Measurements from ENCODE around the gene CYP4A22. TPM values are rescaled to one million over a fixed set of nuclear protein-coding genes. Genes with fewer than 3 reads are reported as not detected.

Gene CYP4A22
- total RNA-seq, 1 experiment from 2014 or later, result not detected

DNA sequence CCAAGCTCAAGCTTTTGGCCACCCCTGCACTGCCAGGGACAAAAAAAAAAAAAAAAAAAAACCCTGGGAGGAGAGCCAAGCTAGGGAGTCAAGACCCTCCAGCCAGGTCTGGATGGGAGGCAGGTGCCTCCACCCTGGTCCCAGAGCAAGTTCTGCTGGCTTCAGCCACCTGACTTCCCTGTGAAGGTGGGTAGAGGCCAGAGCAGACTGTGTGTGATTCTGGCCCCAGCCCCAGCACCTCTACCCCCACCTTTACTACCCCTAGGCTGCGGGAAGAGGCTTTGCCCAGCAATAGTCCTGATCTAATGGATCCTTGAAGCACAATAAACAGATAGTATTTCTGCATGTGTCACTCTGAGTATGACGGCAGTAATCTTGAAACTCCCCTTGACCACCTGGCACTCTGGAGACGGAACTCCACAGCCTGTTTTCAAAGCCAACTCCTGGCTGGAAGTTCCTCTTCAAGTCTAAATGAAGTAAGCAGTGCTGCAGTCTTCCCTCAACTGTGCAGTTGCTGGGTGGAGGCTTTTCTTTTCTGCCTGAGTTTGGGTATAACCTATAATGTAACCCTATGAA is 42.8 kb downstream of the CYP4A22 start:
- peak overlapping the region; percentile 56 for H3K4me3 Mint-ChIP-seq (ENCODE audit: low read depth, unreplicated experiment)
- no peaks in the 10 kb centered on the region for H3K9me3 Mint-ChIP-seq (ENCODE audit: low read depth, unreplicated experiment)
- peaks cover 58% of the 10 kb centered on the region for H3K36me3 Mint-ChIP-seq (ENCODE audit: insufficient read depth, unreplicated experiment)
- no peaks in the 10 kb centered on the region for H3K27me3 Mint-ChIP-seq (ENCODE audit: unreplicated experiment)
- CTCF ChIA-PET, result interaction anchor here (1.1 to 2.7 kb wide), 11 partner anchors 8 to 546 kb away, joined by 3 to 92 read pairs (median 8); partner anchors contain the start of gene PDZK1IP1
- TF ChIP-seq, protein P1, sequence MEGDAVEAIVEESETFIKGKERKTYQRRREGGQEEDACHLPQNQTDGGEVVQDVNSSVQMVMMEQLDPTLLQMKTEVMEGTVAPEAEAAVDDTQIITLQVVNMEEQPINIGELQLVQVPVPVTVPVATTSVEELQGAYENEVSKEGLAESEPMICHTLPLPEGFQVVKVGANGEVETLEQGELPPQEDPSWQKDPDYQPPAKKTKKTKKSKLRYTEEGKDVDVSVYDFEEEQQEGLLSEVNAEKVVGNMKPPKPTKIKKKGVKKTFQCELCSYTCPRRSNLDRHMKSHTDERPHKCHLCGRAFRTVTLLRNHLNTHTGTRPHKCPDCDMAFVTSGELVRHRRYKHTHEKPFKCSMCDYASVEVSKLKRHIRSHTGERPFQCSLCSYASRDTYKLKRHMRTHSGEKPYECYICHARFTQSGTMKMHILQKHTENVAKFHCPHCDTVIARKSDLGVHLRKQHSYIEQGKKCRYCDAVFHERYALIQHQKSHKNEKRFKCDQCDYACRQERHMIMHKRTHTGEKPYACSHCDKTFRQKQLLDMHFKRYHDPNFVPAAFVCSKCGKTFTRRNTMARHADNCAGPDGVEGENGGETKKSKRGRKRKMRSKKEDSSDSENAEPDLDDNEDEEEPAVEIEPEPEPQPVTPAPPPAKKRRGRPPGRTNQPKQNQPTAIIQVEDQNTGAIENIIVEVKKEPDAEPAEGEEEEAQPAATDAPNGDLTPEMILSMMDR (IDR thresholded peaks at IDR 0.05; ENCODE audit: unreplicated experiment), result no peak
- H3K4me1 Mint-ChIP-seq (ENCODE audit: low read depth, unreplicated experiment), result peaks cover 54% of the 10 kb centered on the region
- intact Hi-C loops (cut with micrococcal nuclease; ENCODE audit: unreplicated experiment), result loop anchor here (1.0 to 10.0 kb wide), 4 partner anchors 73 to 435 kb away; partner anchors contain the start of gene CMPK1
- DNase-seq, result no peak
- no TSS peak for BruUV-seq (replicated peaks)
- H3K27ac Mint-ChIP-seq (ENCODE audit: unreplicated experiment), result peak overlapping the region; percentile 62

DNA sequence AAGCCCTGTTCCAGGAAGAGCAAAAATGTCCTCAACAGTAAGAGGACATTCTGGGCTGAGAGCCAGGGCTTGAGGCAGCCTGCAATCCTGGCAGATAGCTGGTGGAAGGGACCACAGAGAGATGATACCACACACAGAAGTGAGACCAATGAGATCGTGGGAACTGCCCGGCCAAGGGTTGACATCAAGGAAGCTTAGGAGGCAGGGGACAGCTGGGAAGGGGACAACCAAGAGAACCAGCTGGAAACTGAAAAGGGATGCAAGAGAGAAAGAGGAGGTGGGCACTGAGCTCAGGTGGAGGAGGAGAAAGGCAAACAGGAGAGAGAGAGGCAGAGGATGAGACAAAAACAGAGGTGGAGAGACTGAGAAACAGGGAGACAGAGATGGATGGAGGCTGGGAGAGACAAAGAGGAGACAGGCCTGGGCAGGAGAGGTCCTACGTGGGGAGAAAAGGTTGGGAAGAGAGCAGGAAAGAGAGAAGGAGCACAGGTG is 43.4 kb downstream of the CYP4A22 start:
- no peaks in the 10 kb centered on the region for H3K9me3 Mint-ChIP-seq (ENCODE audit: low read depth, unreplicated experiment)
- no TSS peak for BruUV-seq (replicated peaks)
- DNase-seq, result no peak
- intact Hi-C loops (cut with micrococcal nuclease; ENCODE audit: unreplicated experiment), result loop anchor here (10.0 kb wide), 1 partner anchor 154 kb away; the partner anchor contains the start of gene CMPK1
- TF ChIP-seq, protein P1 (IDR thresholded peaks at IDR 0.05; ENCODE audit: unreplicated experiment), result no peak
- H3K4me3 Mint-ChIP-seq (ENCODE audit: low read depth, unreplicated experiment), result peak overlapping the region; percentile 2
- CTCF ChIA-PET, result interaction anchor here (0.7 to 1.3 kb wide), 3 partner anchors 9 to 82 kb away, joined by 3 to 9 read pairs (median 4); partner anchors contain the start of gene PDZK1IP1
- H3K27ac Mint-ChIP-seq (ENCODE audit: unreplicated experiment), result peak overlapping the region; percentile 62
- H3K36me3 Mint-ChIP-seq (ENCODE audit: insufficient read depth, unreplicated experiment), result peaks cover 63% of the 10 kb centered on the region
- H3K27me3 Mint-ChIP-seq (ENCODE audit: unreplicated experiment), result no peaks in the 10 kb centered on the region
- H3K4me1 Mint-ChIP-seq (ENCODE audit: low read depth, unreplicated experiment), result peaks cover 55% of the 10 kb centered on the region

DNA sequence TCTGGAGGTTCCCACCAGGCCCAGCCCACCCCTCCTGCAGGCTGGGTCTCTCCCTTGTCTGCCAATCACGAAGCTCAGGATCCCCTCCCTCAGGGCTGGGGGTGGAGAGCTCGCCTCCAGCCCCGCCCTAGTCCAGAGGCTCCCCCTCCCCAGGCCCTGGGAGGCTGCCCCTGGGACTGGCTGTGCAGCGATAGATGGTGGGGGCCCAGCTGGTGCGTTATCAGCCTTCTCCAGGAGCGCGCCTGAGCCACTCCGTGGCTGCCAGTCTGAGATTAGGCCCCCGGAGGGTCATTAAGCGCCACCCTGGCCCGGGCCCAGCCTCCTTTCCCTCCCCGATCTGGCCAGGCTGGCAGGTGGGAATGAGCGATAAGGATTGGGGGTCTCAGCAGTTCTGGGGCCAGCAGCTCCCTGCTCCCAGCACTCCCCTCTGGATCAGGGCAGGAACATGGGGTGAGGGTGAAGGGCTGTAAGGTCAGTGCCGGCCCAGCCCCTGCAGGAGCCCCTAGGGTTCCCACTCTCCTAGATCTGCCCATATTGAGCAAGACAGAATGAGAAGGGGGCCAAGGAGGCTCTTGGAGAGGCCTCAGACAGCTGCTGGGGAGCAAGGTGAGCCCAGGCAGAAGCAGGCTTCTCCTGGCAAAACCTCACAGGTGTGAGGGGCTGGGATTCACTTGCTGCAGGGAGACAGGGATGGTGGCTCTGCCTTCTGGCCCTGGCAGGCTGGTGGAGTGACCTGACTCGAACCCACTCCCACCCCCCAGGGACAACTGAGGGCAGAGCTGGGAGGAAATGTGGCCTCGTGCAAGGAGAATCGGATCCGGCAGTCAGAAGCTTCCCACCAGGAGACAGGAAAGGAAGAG is 44.1 kb downstream of the CYP4A22 start:
- Mint-ChIP-seq H3K4me1 (ENCODE audit: low read depth, unreplicated experiment) (peaks cover 62% of the 10 kb centered on the region), H3K4me3 (ENCODE audit: low read depth, unreplicated experiment) (peak overlapping the region; percentile 2), H3K27ac (ENCODE audit: unreplicated experiment) (peak overlapping the region; percentile 62), H3K9me3 (ENCODE audit: low read depth, unreplicated experiment) (no peaks in the 10 kb centered on the region), H3K27me3 (ENCODE audit: unreplicated experiment) (no peaks in the 10 kb centered on the region), H3K36me3 (ENCODE audit: insufficient read depth, unreplicated experiment) (peaks cover 70% of the 10 kb centered on the region)
- no TSS peak for BruUV-seq (replicated peaks)
- no peak for DNase-seq
- TF ChIP-seq, protein P1 (IDR thresholded peaks at IDR 0.05; ENCODE audit: unreplicated experiment), result no peak
- intact Hi-C loops (cut with micrococcal nuclease; ENCODE audit: unreplicated experiment), result loop anchor here (10.0 kb wide), 1 partner anchor 153 kb away; the partner anchor contains the start of gene CMPK1
- CTCF ChIA-PET, result interaction anchor here (0.7 to 1.8 kb wide), 5 partner anchors 9 to 82 kb away, joined by 3 to 9 read pairs (median 5); partner anchors contain the start of gene PDZK1IP1

DNA sequence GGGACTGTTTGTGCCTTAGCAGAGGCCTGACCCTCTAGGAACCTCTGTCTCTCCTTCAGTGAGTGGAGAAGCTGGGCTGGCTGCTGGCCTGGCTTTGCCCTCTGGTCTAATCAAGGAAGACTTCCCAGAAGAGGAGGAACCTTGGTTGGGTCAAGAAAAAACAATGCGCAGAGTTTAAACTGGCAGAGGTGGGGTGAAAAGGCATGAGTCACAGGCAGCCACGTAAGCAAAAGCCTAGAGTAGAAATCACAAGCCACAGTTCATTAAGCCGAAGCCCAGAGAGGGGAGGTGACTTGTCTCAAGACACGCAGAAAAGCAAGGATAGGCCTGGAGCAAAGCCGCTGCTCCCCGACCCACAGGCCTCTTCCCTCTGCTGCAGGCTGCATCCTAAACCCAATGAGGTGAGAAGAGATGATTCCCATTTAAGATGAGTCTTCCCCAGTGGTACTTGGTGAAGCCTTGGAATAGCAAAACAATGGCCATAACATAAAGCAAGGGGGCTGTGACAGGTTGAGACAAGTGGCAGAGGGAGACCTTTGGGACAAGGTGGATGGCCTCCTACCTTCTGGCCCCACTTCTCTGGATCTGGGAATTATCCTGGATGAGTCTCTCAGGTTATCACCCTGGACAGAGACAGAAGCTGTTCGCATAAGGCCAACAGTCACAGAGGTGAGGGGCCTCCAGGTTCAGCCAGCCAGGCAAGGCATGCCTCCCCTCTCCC is 44.9 kb downstream of the CYP4A22 start:
- CTCF ChIA-PET, result interaction anchor here (1.6 to 1.8 kb wide), 2 partner anchors 8 to 10 kb away, joined by 5 to 7 read pairs; partner anchors contain the start of gene PDZK1IP1
- peaks cover 69% of the 10 kb centered on the region for H3K4me1 Mint-ChIP-seq (ENCODE audit: low read depth, unreplicated experiment)
- no peaks in the 10 kb centered on the region for H3K9me3 Mint-ChIP-seq (ENCODE audit: low read depth, unreplicated experiment)
- no peaks in the 10 kb centered on the region for H3K27me3 Mint-ChIP-seq (ENCODE audit: unreplicated experiment)
- DNase-seq, result peak; percentile 68
- H3K4me3 Mint-ChIP-seq (ENCODE audit: low read depth, unreplicated experiment), result peak overlapping the region; percentile 2
- TSS peak; percentile 93 for BruUV-seq (replicated peaks)
- TF ChIP-seq, protein P1 (IDR thresholded peaks at IDR 0.05; ENCODE audit: unreplicated experiment), result no peak
- intact Hi-C loops (cut with micrococcal nuclease; ENCODE audit: unreplicated experiment), result loop anchor here (10.0 kb wide), 1 partner anchor 153 kb away; the partner anchor contains the start of gene CMPK1
- peak overlapping the region; percentile 62 for H3K27ac Mint-ChIP-seq (ENCODE audit: unreplicated experiment)
- peaks cover 78% of the 10 kb centered on the region for H3K36me3 Mint-ChIP-seq (ENCODE audit: insufficient read depth, unreplicated experiment)

Data from Calu3 (cell line).